H9 (cell line): Measurements from ENCODE around the gene WNT3. TPM values are rescaled to one million over a fixed set of nuclear protein-coding genes. Genes with fewer than 3 reads are reported as not detected.

Experiments used
- DNase-seq: peaks from one replicate; pipeline ENCODE4 v3.0.0-alpha.2; 2017
- H2AFZ ChIP-seq: one replicate; pipeline ENCODE4 v1.6.1; 2013; ENCODE audit warnings: mild to moderate bottlenecking, low read length, control low read depth, moderate library complexity
- H2AK5ac ChIP-seq: 2 replicates; pipeline ENCODE4 v1.6.1; 2013; ENCODE audit warnings: low read length, control low read depth, mixed read lengths; ENCODE audit not compliant: insufficient read length
- H2BK120ac ChIP-seq: one replicate; pipeline ENCODE4 v1.6.1; 2013; ENCODE audit warnings: low read depth, mild to moderate bottlenecking, low read length, control low read depth, inconsistent platforms; ENCODE audit not compliant: poor library complexity, severe bottlenecking
- H2BK12ac ChIP-seq: 2 replicates; pipeline ENCODE4 v1.6.1; 2013; ENCODE audit warnings: low read length, control low read depth, mixed read lengths, low read depth; ENCODE audit not compliant: insufficient read length
- H2BK15ac ChIP-seq: 2 replicates; pipeline ENCODE4 v1.6.1; 2013; ENCODE audit warnings: low read depth, low read length, control low read depth
- H2BK20ac ChIP-seq: one replicate; pipeline ENCODE4 v1.6.1; 2013; ENCODE audit warnings: low read depth, mild to moderate bottlenecking, low read length, control low read depth, inconsistent platforms; ENCODE audit not compliant: poor library complexity, severe bottlenecking
- H2BK5ac ChIP-seq: 2 replicates; pipeline ENCODE4 v1.6.1; 2013; ENCODE audit warnings: low read length, control low read depth, mixed read lengths; ENCODE audit not compliant: insufficient read length
- H3K14ac ChIP-seq: 2 replicates; pipeline ENCODE4 v1.6.1; 2013; ENCODE audit warnings: low read length, control low read depth; ENCODE audit not compliant: insufficient read depth
- H3K18ac ChIP-seq: 2 replicates; pipeline ENCODE4 v1.6.1; 2013; ENCODE audit warnings: low read depth, mild to moderate bottlenecking, mixed read lengths, low read length, control low read depth; ENCODE audit not compliant: insufficient read length
- H3K23ac ChIP-seq: 2 replicates; pipeline ENCODE4 v1.6.1; 2013; ENCODE audit warnings: low read length, control low read depth, mixed read lengths, low read depth; ENCODE audit not compliant: insufficient read length
- H3K23me2 ChIP-seq: 2 replicates; pipeline ENCODE4 v1.6.1; 2013; ENCODE audit warnings: low read depth, mild to moderate bottlenecking, mixed read lengths, low read length, control low read depth; ENCODE audit not compliant: insufficient read length, poor library complexity, severe bottlenecking
- H3K27ac ChIP-seq: 2 replicates; pipeline ENCODE4 v1.5.1; 2013; ENCODE audit warnings: low read length, control low read depth, mixed read lengths, low read depth; ENCODE audit not compliant: insufficient read length
- H3K27me3 ChIP-seq: 2 replicates; pipeline ENCODE4 v1.6.1; 2013; ENCODE audit warnings: low read length, control low read depth, inconsistent platforms; ENCODE audit not compliant: insufficient read depth
- H3K4ac ChIP-seq: 2 replicates; pipeline ENCODE4 v1.6.1; 2013; ENCODE audit warnings: low read depth, mild to moderate bottlenecking, control low read depth, inconsistent platforms, low read length, moderate library complexity
- H3K4me1 ChIP-seq: 2 replicates; pipeline ENCODE4 v1.6.1; 2013; ENCODE audit warnings: low read length, control low read depth, inconsistent platforms; ENCODE audit not compliant: insufficient read depth
- H3K4me2 ChIP-seq: 2 replicates; pipeline ENCODE4 v1.6.1; 2013; ENCODE audit warnings: low read length, control low read depth, mixed read lengths; ENCODE audit not compliant: insufficient read length, insufficient read depth
- H3K56ac ChIP-seq: 2 replicates; pipeline ENCODE4 v1.6.1; 2013; ENCODE audit warnings: low read depth, mild to moderate bottlenecking, mixed read lengths, low read length, control low read depth; ENCODE audit not compliant: insufficient read length
- H3K79me1 ChIP-seq: 2 replicates; pipeline ENCODE4 v1.6.1; 2013; ENCODE audit warnings: low read depth, mild to moderate bottlenecking, moderate library complexity, low read length, control low read depth, inconsistent platforms; ENCODE audit not compliant: insufficient read depth, poor library complexity, severe bottlenecking
- H3K79me2 ChIP-seq: 2 replicates; pipeline ENCODE4 v1.6.1; 2013; ENCODE audit warnings: low read length, control low read depth, inconsistent platforms; ENCODE audit not compliant: insufficient read depth
- H3K9ac ChIP-seq: 2 replicates; pipeline ENCODE4 v1.6.1; 2013; ENCODE audit warnings: low read length, control low read depth, mixed read lengths; ENCODE audit not compliant: insufficient read length; ENCODE audit errors: extremely low read depth
- H3K9me3 ChIP-seq: one replicate; pipeline ENCODE4 v1.6.1; 2013; ENCODE audit warnings: low read depth, low read length, inconsistent platforms; ENCODE audit not compliant: control insufficient read depth
- H3T11ph ChIP-seq: one replicate; pipeline ENCODE4 v1.6.1; 2013; ENCODE audit warnings: mild to moderate bottlenecking, low read length, control low read depth, inconsistent platforms
- H4K20me1 ChIP-seq: one replicate; pipeline ENCODE4 v1.6.1; 2013; ENCODE audit not compliant: control insufficient read depth, insufficient read length, insufficient read depth
- H4K5ac ChIP-seq: 2 replicates; pipeline ENCODE4 v1.6.1; 2013; ENCODE audit warnings: low read depth, mild to moderate bottlenecking, mixed read lengths, low read length, control low read depth; ENCODE audit not compliant: insufficient read length
- H4K8ac ChIP-seq: replicated peaks from 2 replicates; pipeline ENCODE4 v1.6.1; 2013; ENCODE audit warnings: low read length, control low read depth, mixed read lengths, low read depth; ENCODE audit not compliant: insufficient read length
- H4K91ac ChIP-seq: 2 replicates; pipeline ENCODE4 v1.6.1; 2013; ENCODE audit warnings: low read depth, mild to moderate bottlenecking, moderate library complexity, mixed read lengths, low read length, control low read depth; ENCODE audit not compliant: insufficient read length
- H3K27ac Mint-ChIP-seq, 3 experiments: 2 replicates in 2 of 3; 3 replicates in 1 of 3; pipeline ENCODE4 v1.8.0; 2020 to 2021; ENCODE audit warnings: mixed read lengths in 3 of 3, mild to moderate bottlenecking in 1 of 3, moderate library complexity in 1 of 3
- H3K27me3 Mint-ChIP-seq: 2 replicates; pipeline ENCODE4 v1.8.0; 2021; ENCODE audit warnings: low read depth, mild to moderate bottlenecking, moderate library complexity, mixed read lengths
- H3K36me3 Mint-ChIP-seq, 3 experiments: 2 replicates in 2 of 3; 3 replicates in 1 of 3; pipeline ENCODE4 v1.8.0; 2020 to 2021; ENCODE audit warnings: low read depth in 3 of 3, mixed read lengths in 3 of 3; ENCODE audit not compliant: insufficient read depth in 1 of 3
- H3K4me1 Mint-ChIP-seq, 2 experiments: 2 replicates each; pipeline ENCODE4 v1.8.0; 2020; ENCODE audit warnings: mixed read lengths in 2 of 2
- H3K4me3 Mint-ChIP-seq, 2 experiments: 2 replicates in 1 of 2; 3 replicates in 1 of 2; pipeline ENCODE4 v1.8.0; 2020 to 2021; ENCODE audit warnings: mild to moderate bottlenecking in 2 of 2, mixed read lengths in 2 of 2, moderate library complexity in 1 of 2
- H3K9me3 Mint-ChIP-seq, 2 experiments: 2 replicates in 1 of 2; 3 replicates in 1 of 2; pipeline ENCODE4 v1.8.0; 2020; ENCODE audit warnings: mild to moderate bottlenecking in 2 of 2, mixed read lengths in 2 of 2, moderate library complexity in 1 of 2
- CTCF ChIP-seq: fragments of 200-600 bp; sonication (generic); conservative IDR thresholded peaks from 3 replicates; pipeline ENCODE4 v1.8.0; 2021; ENCODE audit warnings: antibody characterized with exemption, mild to moderate bottlenecking
- WGBS: extraction: QIAGEN DNeasy Blood & Tissue Kit; methylation state at CpG from one replicate; pipeline ENCODE4 v1.1.7; 2013; ENCODE audit warnings: missing lambda C conversion rate, low lambda C conversion rate, mixed read lengths; ENCODE audit not compliant: insufficient read length; ENCODE audit errors: extremely low coverage; 5-methylcytosine and 5-hydroxymethylcytosine counted together
- total RNA-seq: library from RNA; stranded (reverse); gene quantifications from 2 replicates; pipeline ENCODE4 v1.2.1, GENCODE V29; 2021

Gene WNT3
- total RNA-seq, 1 experiment from 2014 or later: 22.4 TPM

- no peaks in the 10 kb centered on the region for H3K36me3 Mint-ChIP-seq
- DNase-seq: no peak
These were observed 41.5 kb upstream of the WNT3 start for GRCh38 chr17:46859996-46860395.

More at GRCh38 chr17:46859996-46860395, 41.5 kb upstream of the WNT3 start:
- H3K27me3 ChIP-seq: no peaks in the 10 kb centered on the region
- no peak for TF ChIP-seq CTCF
- Mint-ChIP-seq H3K27ac (peak overlapping the region in 2 of 3 experiments; percentile 14 to 69; a peak in 2 of 7 replicates), H3K27me3 (peaks cover 21% of the 10 kb centered on the region), H3K9me3 (no peaks in the 10 kb centered on the region), H3K4me3 (no peak overlapping the region), H3K4me1 (peaks cover 9 to 10% of the 10 kb centered on the region in 2 experiments)
- no peak overlapping the region for H3K56ac ChIP-seq
- H2BK12ac ChIP-seq: no peak overlapping the region
- H4K20me1 ChIP-seq: no peaks in the 10 kb centered on the region
- no peak overlapping the region for H3K27ac ChIP-seq
- H3K9ac ChIP-seq: no peak overlapping the region
- H4K91ac ChIP-seq: no peak overlapping the region
- H3T11ph ChIP-seq: no peak overlapping the region
- H3K79me1 ChIP-seq: no peaks in the 10 kb centered on the region
- peaks cover 2% of the 10 kb centered on the region; the same call in 1 of the 2 replicates for H3K4me1 ChIP-seq
- no peak overlapping the region for H3K4ac ChIP-seq
- no peak overlapping the region for H4K8ac ChIP-seq
- H2AFZ ChIP-seq: no peak overlapping the region
- H3K18ac ChIP-seq: no peak overlapping the region
- H3K23me2 ChIP-seq: no peaks in the 10 kb centered on the region
- H2BK15ac ChIP-seq: no peak overlapping the region
- no peak overlapping the region for H4K5ac ChIP-seq
- H3K79me2 ChIP-seq: no peaks in the 10 kb centered on the region
- no peak overlapping the region for H2BK5ac ChIP-seq
- no peaks in the 10 kb centered on the region for H3K9me3 ChIP-seq
- H3K4me2 ChIP-seq: no peak overlapping the region
- no peak overlapping the region for H2BK120ac ChIP-seq
- no peak overlapping the region for H3K14ac ChIP-seq
- no CpG with 5 or more reads among the region's 5 CpGs for WGBS
- H2AK5ac ChIP-seq: no peak overlapping the region
- H3K23ac ChIP-seq: no peak overlapping the region
- no peak overlapping the region for H2BK20ac ChIP-seq
